Loucy (cell line): Measurements from ENCODE around the gene WWOX.

Experiments used
- H2AFZ ChIP-seq: fragments of 200-600 bp; sonication (generic); 2 replicates; pipeline ENCODE4 v1.6.0; 2016; ENCODE audit warnings: antibody characterized with exemption, mild to moderate bottlenecking, low read length, moderate library complexity
- H3F3A ChIP-seq: fragments of 200-600 bp; 2 replicates; pipeline ENCODE4 v1.6.0; 2016; ENCODE audit warnings: antibody characterized with exemption, low read depth, mild to moderate bottlenecking
- H3K27me3 ChIP-seq: fragments of 200-600 bp; sonication (generic); 2 replicates; pipeline ENCODE4 v1.6.1; 2014; ENCODE audit warnings: low read length, mild to moderate bottlenecking; ENCODE audit not compliant: insufficient read depth, poor library complexity, severe bottlenecking
- H3K36me3 ChIP-seq: fragments of 200-600 bp; sonication (generic); 2 replicates; pipeline ENCODE4 v1.6.1; 2016; ENCODE audit warnings: low read length; ENCODE audit not compliant: insufficient read depth
- H3K4me1 ChIP-seq: fragments of 200-600 bp; sonication (generic); 2 replicates; pipeline ENCODE4 v1.5.1; 2014; ENCODE audit warnings: low read length, mild to moderate bottlenecking; ENCODE audit not compliant: insufficient read depth, poor library complexity, severe bottlenecking
- H3K4me2 ChIP-seq: fragments of 200-600 bp; sonication (generic); 2 replicates; pipeline ENCODE4 v1.6.0; 2014; ENCODE audit warnings: antibody characterized with exemption, low read length, low read depth, mild to moderate bottlenecking; ENCODE audit not compliant: poor library complexity, severe bottlenecking
- H3K4me3 ChIP-seq: fragments of 200-600 bp; sonication (generic); 2 replicates; pipeline ENCODE4 v1.5.1; 2014; ENCODE audit warnings: low read length, mild to moderate bottlenecking, mixed read lengths; ENCODE audit not compliant: poor library complexity, severe bottlenecking
- H3K79me2 ChIP-seq: fragments of 200-600 bp; sonication (generic); 2 replicates; pipeline ENCODE4 v1.6.1; 2014; ENCODE audit warnings: low read length; ENCODE audit not compliant: insufficient read depth
- H3K9ac ChIP-seq: fragments of 200-600 bp; sonication (generic); 2 replicates; pipeline ENCODE4 v1.6.0; 2014; ENCODE audit warnings: mild to moderate bottlenecking, low read depth, low read length, moderate library complexity; ENCODE audit not compliant: poor library complexity, severe bottlenecking
- H3K9me2 ChIP-seq: fragments of 200-600 bp; sonication (generic); replicated peaks from 2 replicates; pipeline ENCODE4 v1.6.1; 2016; ENCODE audit warnings: low read depth, low read length, mixed read lengths
- H3K9me3 ChIP-seq: fragments of 200-600 bp; sonication (generic); 2 replicates; pipeline ENCODE4 v1.6.1; 2014; ENCODE audit warnings: mild to moderate bottlenecking, antibody characterized with exemption, low read length, low read depth; ENCODE audit not compliant: insufficient read depth
- H4K20me1 ChIP-seq: fragments of 200-600 bp; sonication (generic); 2 replicates; pipeline ENCODE4 v1.6.0; 2014; ENCODE audit warnings: antibody characterized with exemption, low read length, mild to moderate bottlenecking; ENCODE audit not compliant: insufficient read depth, poor library complexity, severe bottlenecking
- CTCF ChIP-seq: fragments of 200-600 bp; sonication (generic); conservative IDR thresholded peaks from 2 replicates; pipeline ENCODE4 v1.5.1; 2014; ENCODE audit warnings: mild to moderate bottlenecking, antibody characterized with exemption, low read length
- EZH2phosphoT487 ChIP-seq: fragments of 200-600 bp; IDR thresholded peaks from 2 replicates; pipeline ENCODE4 v1.6.1; 2018; ENCODE audit warnings: antibody characterized with exemption, mild to moderate bottlenecking, moderate library complexity, borderline replicate concordance

WWOX gene

GRCh38 chr16:78703936-78704335 is 604.5 kb downstream of the WWOX start:
- H3K4me3 ChIP-seq: no peak overlapping the region
- no peak overlapping the region for H3K4me2 ChIP-seq
- peaks cover 7% of the 10 kb centered on the region; the same call in 1 of the 2 replicates for H3K9me3 ChIP-seq
- no peak for TF ChIP-seq EZH2phosphoT487
- TF ChIP-seq CTCF: no peak
- no peaks in the 10 kb centered on the region for H3K9me2 ChIP-seq
- H3K36me3 ChIP-seq: no peaks in the 10 kb centered on the region
- H3K4me1 ChIP-seq: no peaks in the 10 kb centered on the region
- H3K9ac ChIP-seq: no peak overlapping the region
- H2AFZ ChIP-seq: no peak overlapping the region
- H3K79me2 ChIP-seq: no peaks in the 10 kb centered on the region
- H4K20me1 ChIP-seq: no peaks in the 10 kb centered on the region
- no peaks in the 10 kb centered on the region for H3F3A ChIP-seq
- H3K27me3 ChIP-seq: no peaks in the 10 kb centered on the region

- H3K9ac ChIP-seq: no peak overlapping the region
- no peak overlapping the region for H3K4me3 ChIP-seq
- no peak overlapping the region for H3K4me2 ChIP-seq
- no peaks in the 10 kb centered on the region for H3K27me3 ChIP-seq
- H3F3A ChIP-seq: no peaks in the 10 kb centered on the region
- H3K36me3 ChIP-seq: no peaks in the 10 kb centered on the region
- H3K9me2 ChIP-seq: no peaks in the 10 kb centered on the region
- peaks cover 7% of the 10 kb centered on the region; the same call in 1 of the 2 replicates for H3K9me3 ChIP-seq
- no peaks in the 10 kb centered on the region for H3K79me2 ChIP-seq
- H3K4me1 ChIP-seq: no peaks in the 10 kb centered on the region
- TF ChIP-seq CTCF (no peak), EZH2phosphoT487 (no peak)
- no peak overlapping the region for H2AFZ ChIP-seq
- no peaks in the 10 kb centered on the region for H4K20me1 ChIP-seq
These were observed 605.0 kb downstream of the WWOX start for GRCh38 chr16:78704416-78704815.

- Histone ChIP-seq H3F3A (no peaks in the 10 kb centered on the region), H3K27me3 (no peaks in the 10 kb centered on the region), H4K20me1 (no peaks in the 10 kb centered on the region), H3K9ac (no peak overlapping the region), H3K4me2 (no peak overlapping the region), H3K36me3 (no peaks in the 10 kb centered on the region), H3K9me2 (no peaks in the 10 kb centered on the region), H2AFZ (no peak overlapping the region), H3K4me3 (no peak overlapping the region), H3K4me1 (no peaks in the 10 kb centered on the region), H3K9me3 (peaks cover 7% of the 10 kb centered on the region; the same call in 1 of the 2 replicates), H3K79me2 (no peaks in the 10 kb centered on the region)
- TF ChIP-seq EZH2phosphoT487 (no peak), CTCF (peak; percentile 54)
These were observed 606.2 kb downstream of the WWOX start for GRCh38 chr16:78705694-78706093.
